SK-N-MC (cell line): Measurements from ENCODE around the gene TMEM219.
A peak's percentile ranks its signal among the peaks of the same experiment; 100 is the strongest.

Experiments used
- DNase-seq: peaks from one replicate; pipeline ENCODE4 v3.0.0-alpha.2; 2011; ENCODE audit warnings: low read depth, low spot score
- H3K27ac ChIP-seq: fragments of 200-600 bp; sonication (generic); 2 replicates; pipeline ENCODE4 v1.5.1; 2016; ENCODE audit warnings: mixed run types
- H3K36me3 ChIP-seq: fragments of 200-600 bp; sonication (generic); 2 replicates; pipeline ENCODE4 v1.6.1; 2017; ENCODE audit warnings: antibody characterized with exemption, low read length, mixed read lengths; ENCODE audit not compliant: insufficient read depth
- H3K4me3 ChIP-seq: fragments of 200-600 bp; sonication (generic); 2 replicates; pipeline ENCODE4 v1.5.1; 2016
- H3K9ac ChIP-seq: fragments of 200-600 bp; sonication (generic); 2 replicates; pipeline ENCODE4 v1.8.0; 2017; ENCODE audit warnings: mixed run types, mixed read lengths; ENCODE audit not compliant: insufficient read length
- H3K9me3 ChIP-seq: fragments of 200-600 bp; sonication (generic); 2 replicates; pipeline ENCODE4 v1.6.1; 2017; ENCODE audit warnings: low read depth, mild to moderate bottlenecking, antibody characterized with exemption, low read length, moderate library complexity, mixed read lengths
- EZH2 ChIP-seq: fragments of 200-600 bp; sonication (generic); IDR thresholded peaks from one replicate; pipeline ENCODE4 v1.6.1; 2017; ENCODE audit warnings: antibody characterized with exemption
- FOXP2 ChIP-seq: optimal IDR thresholded peaks from 2 replicates; pipeline ENCODE3; 2011; ENCODE audit warnings: mild to moderate bottlenecking, moderate library complexity; ENCODE audit not compliant: insufficient read depth; ENCODE audit errors: extremely low read length, control extremely low read depth
- POLR2AphosphoS5 ChIP-seq: IDR thresholded peaks from 2 replicates; pipeline ENCODE4 v1.6.1; 2012; ENCODE audit warnings: mild to moderate bottlenecking, low read depth, low read length, borderline replicate concordance

Gene TMEM219

GRCh38 chr16:30003670-30004423, 42.0 kb downstream of the TMEM219 start:
- Histone ChIP-seq H3K27ac (no peak overlapping the region), H3K9me3 (no peaks in the 10 kb centered on the region)

GRCh38 chr16:30004424-30004776, 42.5 kb downstream of the TMEM219 start:
- no peak for DNase-seq

More at GRCh38 chr16:30003670-30004423, 42.0 kb downstream of the TMEM219 start:
- DNase-seq: no peak
- peaks cover 3% of the 10 kb centered on the region; the same call in 1 of the 2 replicates for H3K36me3 ChIP-seq
- no peak overlapping the region for H3K9ac ChIP-seq
- H3K4me3 ChIP-seq: no peak overlapping the region
- TF ChIP-seq EZH2 (no peak), FOXP2 (no peak), POLR2AphosphoS5 (no peak)

GRCh38 chr16:30004811-30005242, 42.9 kb downstream of the TMEM219 start:
- TF ChIP-seq EZH2: no peak
- TF ChIP-seq FOXP2: no peak
- no peak for TF ChIP-seq POLR2AphosphoS5
- Histone ChIP-seq H3K4me3 (no peak overlapping the region), H3K36me3 (peaks cover 3% of the 10 kb centered on the region; the same call in 1 of the 2 replicates), H3K27ac (no peak overlapping the region), H3K9ac (no peak overlapping the region), H3K9me3 (no peaks in the 10 kb centered on the region)
- DNase-seq: no peak

More at GRCh38 chr16:30004424-30004776, 42.5 kb downstream of the TMEM219 start:
- H3K4me3 ChIP-seq: no peak overlapping the region
- TF ChIP-seq POLR2AphosphoS5 (no peak), EZH2 (no peak), FOXP2 (no peak)
- H3K36me3 ChIP-seq: peaks cover 3% of the 10 kb centered on the region; the same call in 1 of the 2 replicates
- no peaks in the 10 kb centered on the region for H3K9me3 ChIP-seq
- H3K27ac ChIP-seq: no peak overlapping the region
- no peak overlapping the region for H3K9ac ChIP-seq

- Histone ChIP-seq H3K9ac (no peak overlapping the region), H3K9me3 (no peaks in the 10 kb centered on the region), H3K36me3 (peaks cover 3% of the 10 kb centered on the region; the same call in 1 of the 2 replicates), H3K27ac (peak overlapping the region; percentile 42; the same call in 1 of the 2 replicates), H3K4me3 (no peak overlapping the region)
- no peak for DNase-seq
- TF ChIP-seq EZH2: no peak
- TF ChIP-seq POLR2AphosphoS5: no peak
- TF ChIP-seq FOXP2: no peak
Observed at GRCh38 chr16:30005341-30006094, 43.6 kb downstream of the TMEM219 start.

GRCh38 chr16:30006095-30006473, 44.2 kb downstream of the TMEM219 start:
- TF ChIP-seq POLR2AphosphoS5 (no peak), FOXP2 (no peak), EZH2 (no peak)
- H3K9ac ChIP-seq: no peak overlapping the region

GRCh38 chr16:30006659-30007377, 44.9 kb downstream of the TMEM219 start:
- no peak for TF ChIP-seq FOXP2
- no peak for TF ChIP-seq POLR2AphosphoS5
- no peak for TF ChIP-seq EZH2
- H3K27ac ChIP-seq: no peak overlapping the region
- no peaks in the 10 kb centered on the region for H3K9me3 ChIP-seq
- H3K9ac ChIP-seq: no peak overlapping the region
- no peak overlapping the region for H3K4me3 ChIP-seq
- H3K36me3 ChIP-seq: peaks cover 3% of the 10 kb centered on the region; the same call in 1 of the 2 replicates
- no peak for DNase-seq

More at GRCh38 chr16:30006095-30006473, 44.2 kb downstream of the TMEM219 start:
- Histone ChIP-seq H3K36me3 (peaks cover 3% of the 10 kb centered on the region; the same call in 1 of the 2 replicates), H3K27ac (no peak overlapping the region), H3K9me3 (no peaks in the 10 kb centered on the region), H3K4me3 (no peak overlapping the region)
- DNase-seq: no peak

- TF ChIP-seq EZH2 (no peak), FOXP2 (no peak), POLR2AphosphoS5 (no peak)
- no peak overlapping the region for H3K9ac ChIP-seq
- peaks cover 3% of the 10 kb centered on the region; the same call in 1 of the 2 replicates for H3K36me3 ChIP-seq
- no peak overlapping the region for H3K27ac ChIP-seq
- DNase-seq: no peak
- H3K9me3 ChIP-seq: no peaks in the 10 kb centered on the region
- no peak overlapping the region for H3K4me3 ChIP-seq
Observed at GRCh38 chr16:30007378-30007895, 45.6 kb downstream of the TMEM219 start.
